RKO (cell line): Measurements from ENCODE around the gene ABCB7.
A peak's percentile ranks its signal among the peaks of the same experiment; 100 is the strongest.
"Not testable (repeated sequence)": the region's sequence is repeated elsewhere in the genome, so short reads cannot be mapped to it uniquely, and the experiment has no call there.

ENCODE experiments used
- DNase-seq: peaks from one replicate; pipeline ENCODE4 v3.0.0-alpha.2; 2016; ENCODE audit warnings: low spot score

Gene ABCB7

DNA sequence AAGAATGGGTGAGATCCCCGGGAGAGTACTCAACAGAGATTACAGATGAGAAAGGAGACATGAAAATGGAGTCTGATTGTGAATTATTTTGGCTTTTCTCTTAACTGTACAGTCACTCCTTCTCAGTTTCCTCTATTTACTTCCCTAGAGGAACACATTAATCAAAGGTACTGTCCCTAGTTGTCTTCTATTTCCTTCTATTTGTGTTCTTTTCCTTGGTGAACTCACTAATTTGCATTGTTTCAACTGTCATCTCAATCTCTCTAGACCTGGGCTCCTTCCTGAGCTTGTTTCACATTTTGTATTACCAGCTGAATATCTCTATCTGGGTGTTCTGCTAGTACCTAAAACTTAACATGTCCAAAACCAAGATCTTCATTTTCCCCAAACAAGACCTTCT is 59.8 kb downstream of the ABCB7 start:
- DNase-seq: no peak

DNA sequence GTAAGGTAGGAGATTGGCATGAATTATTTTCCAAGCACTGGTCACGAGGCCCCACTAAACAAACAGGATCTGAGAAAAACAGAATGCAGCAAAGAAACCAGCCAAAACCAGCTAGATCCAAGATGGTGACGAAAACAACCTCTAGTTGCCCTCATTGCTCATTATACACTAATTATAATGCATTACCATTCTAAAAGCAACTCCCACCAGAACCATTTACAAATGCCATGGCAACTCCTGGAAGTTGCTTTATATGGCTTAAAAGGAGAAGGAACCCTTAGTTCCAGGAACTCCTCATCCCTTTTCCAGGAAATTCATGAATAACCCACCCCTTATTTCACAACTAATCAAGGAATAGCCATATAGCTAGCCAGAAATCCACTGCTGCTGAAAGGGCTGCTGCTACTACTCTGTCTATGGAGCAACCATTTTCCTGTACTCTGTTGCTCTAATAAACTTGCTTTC is 69.3 kb downstream of the ABCB7 start:
- no peak for DNase-seq

DNA sequence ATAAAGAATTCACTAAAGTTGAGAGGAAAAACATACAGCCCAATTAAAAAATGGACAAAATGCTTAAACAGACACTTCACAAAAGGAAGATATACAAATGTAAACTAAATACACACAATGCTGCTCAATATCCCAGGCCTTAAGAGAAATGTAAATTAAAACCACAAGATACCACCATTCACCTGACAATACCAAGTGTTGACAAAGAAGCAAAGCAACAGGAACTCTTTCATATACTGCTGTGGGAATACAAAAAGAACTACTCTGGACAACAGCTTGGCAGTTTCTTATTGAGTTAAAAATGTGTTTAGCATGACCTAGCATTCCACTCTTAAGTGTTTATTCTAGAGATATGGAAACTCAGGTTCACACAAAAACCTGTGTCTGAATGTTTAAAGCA is 71.3 kb downstream of the ABCB7 start:
- no peak for DNase-seq

DNA sequence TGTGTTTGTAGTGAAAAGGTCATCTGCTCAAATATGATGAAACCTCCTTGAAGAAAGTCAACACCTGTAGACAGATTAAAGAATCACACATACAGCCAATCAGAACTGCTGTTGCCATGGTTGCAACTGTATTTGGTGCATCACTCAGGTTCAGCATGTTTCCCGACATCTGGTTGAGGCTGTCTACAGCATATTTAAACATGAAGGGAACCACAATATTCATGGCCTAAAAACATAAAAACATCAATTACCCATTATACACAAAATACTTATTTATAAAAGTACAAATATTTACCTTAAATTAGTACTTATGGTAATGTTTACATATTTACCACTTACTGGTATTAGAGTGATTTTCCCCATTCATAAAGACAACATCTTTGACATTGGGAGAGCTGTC is 79.7 kb downstream of the ABCB7 start:
- DNase-seq: no peak

DNA sequence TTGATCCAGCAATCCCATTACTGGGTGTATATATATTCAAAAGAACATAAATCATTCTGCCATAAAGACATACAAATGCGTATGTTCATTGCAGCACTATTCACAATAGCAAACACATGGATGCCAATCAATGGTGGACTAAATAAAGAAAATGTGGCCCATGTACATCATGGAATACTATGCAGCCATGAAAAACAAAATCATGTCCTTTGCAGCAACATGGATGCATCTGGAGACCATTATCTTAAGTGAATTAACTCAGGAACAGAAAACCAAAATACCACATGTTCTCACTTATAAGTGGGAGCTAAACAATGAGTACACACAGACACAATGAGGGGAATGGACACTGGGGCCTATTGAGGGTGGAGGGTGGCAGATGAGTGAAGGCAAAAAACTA is 81.6 kb downstream of the ABCB7 start:
- DNase-seq: no peak

DNA sequence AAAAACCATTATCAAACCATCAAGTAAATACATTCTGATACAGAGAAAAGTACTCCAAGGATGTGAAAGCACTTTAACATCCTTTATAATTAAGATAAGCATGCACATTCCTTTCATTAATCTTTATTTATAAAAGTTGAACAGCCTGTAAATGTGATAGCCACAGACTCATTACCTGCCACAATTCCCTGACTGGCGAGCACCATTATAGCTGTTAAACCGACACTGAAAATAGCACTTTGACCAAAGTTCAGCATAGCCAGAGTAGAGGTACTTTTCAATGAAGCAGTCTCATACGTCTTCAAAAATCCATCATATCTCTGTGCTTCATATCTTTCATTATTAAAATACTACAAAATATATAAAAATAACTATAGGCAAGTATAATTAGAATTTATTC is 84.7 kb downstream of the ABCB7 start:
- no peak for DNase-seq

DNA sequence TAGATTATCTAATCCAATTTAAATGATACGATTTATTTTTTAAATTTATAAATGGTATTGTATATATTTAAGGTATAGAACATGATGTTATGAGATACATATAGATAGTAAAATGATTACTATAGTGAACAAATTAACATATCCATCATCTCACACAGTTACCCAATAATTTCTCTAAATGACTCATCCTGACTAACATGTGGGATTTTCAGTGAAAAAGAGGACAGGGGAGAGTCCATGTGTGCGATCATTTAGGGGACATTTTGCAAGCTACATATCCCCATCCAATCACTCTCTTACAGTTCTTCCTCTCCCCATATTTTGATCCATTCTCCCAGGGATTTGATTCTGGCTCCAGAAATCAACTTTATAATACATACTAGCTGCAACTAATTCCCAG is 88.2 kb downstream of the ABCB7 start:
- peak; percentile 36 for DNase-seq

DNA sequence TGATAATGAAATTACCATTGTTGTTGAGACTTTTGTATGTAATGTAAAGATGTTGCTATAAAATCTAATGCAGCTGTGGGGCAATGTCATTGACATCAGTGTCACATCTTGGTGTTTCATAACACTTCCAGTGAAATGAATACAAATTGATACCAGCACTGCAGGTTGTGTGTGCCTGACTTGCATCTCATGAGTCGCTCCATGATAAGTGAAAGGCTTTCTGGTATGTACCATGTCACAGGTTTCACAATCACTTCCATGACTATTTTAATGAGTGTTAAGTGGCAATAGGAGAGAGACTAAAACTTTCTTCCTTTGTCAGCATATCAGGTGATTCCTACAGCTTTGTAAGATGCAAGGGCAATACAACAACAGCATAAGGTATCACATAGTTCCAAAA is 94.4 kb downstream of the ABCB7 start:
- DNase-seq: no peak

DNA sequence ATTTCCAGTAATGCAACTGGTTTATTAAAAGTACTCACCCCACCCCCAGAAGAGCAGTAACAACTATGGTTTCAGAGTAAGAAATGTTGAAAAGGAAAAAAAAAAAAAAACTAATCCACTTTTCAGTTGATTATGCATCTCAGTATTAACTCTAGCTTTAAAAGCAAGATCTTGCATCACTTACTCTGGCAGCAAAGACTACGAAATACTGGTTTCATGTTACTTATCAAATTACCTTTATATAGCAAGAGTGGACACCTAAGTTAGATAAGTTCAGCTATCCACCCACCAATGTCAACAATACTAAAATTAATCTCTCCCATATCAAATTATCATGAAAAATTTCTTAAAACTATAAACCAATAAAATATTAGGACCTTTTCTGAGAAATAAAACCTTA is 105.0 kb downstream of the ABCB7 start:
- no peak for DNase-seq

DNA sequence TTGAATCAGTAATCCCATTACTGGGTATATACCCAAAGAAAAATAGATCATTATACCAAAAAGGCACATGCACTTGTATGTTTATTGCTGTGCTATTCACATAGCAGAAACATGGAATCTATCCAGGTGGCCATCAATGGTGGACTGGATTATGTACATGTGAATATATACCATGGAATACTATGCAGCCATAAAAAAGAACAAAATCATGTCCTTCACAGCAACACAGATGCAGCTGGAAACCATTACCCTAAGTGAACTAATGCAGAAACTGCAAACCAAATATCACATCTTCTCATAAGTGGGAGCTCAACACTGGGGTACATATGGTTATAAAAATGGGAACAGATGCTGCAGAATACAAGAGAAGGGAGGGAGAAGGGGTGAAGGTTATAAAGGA is 110.7 kb downstream of the ABCB7 start:
- no peak for DNase-seq

DNA sequence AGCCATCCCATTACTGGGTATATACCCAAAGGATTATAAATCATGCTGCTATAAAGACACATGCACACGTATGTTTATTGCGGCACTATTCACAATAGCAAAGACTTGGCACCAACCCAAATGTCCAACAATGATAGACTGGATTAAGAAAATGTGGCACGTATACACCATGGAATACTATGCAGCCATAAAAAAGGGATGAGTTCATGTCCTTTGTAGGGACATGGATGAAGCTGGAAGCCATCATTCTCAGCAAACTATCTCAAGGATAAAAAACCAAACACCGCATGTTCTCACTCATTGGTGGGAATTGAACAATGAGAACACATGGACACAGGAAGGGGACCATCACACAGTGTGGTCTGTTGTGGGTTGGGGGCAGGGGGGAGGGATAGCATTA is 111.9 kb downstream of the ABCB7 start:
- not testable (repeated sequence) for DNase-seq

DNA sequence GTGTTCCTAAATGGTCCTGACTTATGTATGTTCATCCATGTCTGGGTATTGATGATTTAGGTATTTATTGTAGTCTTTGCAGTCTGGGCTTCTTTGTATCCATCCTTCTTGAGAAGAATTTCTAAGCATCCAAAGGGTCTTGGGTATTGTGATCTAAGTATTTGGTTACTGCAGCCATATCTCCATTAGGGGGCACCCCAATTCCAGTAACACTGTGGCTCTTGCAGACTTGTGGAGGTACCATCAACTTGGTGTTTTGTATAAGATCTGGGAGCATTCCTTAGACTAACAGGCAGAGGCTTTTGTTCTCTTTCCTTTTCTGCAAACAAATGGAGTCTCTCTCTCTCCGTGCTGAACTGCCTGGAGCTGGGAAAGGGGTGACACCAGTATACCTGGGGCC is 117.2 kb downstream of the ABCB7 start:
- peak; percentile 57 for DNase-seq
